GM20000 (cell line): Measurements from ENCODE around the gene ATP2A3.

Source experiments
- DNase-seq: peaks from one replicate; pipeline ENCODE4 v3.0.0; 2012; ENCODE audit warnings: low spot score
- TF ChIP-seq, protein P1 (sequence below): IDR thresholded peaks from 2 replicates; pipeline ENCODE4 v1.5.1; 2012; ENCODE audit warnings: mild to moderate bottlenecking, control low read depth; ENCODE audit errors: extremely low read depth, missing control alignments

ATP2A3 gene

DNA sequence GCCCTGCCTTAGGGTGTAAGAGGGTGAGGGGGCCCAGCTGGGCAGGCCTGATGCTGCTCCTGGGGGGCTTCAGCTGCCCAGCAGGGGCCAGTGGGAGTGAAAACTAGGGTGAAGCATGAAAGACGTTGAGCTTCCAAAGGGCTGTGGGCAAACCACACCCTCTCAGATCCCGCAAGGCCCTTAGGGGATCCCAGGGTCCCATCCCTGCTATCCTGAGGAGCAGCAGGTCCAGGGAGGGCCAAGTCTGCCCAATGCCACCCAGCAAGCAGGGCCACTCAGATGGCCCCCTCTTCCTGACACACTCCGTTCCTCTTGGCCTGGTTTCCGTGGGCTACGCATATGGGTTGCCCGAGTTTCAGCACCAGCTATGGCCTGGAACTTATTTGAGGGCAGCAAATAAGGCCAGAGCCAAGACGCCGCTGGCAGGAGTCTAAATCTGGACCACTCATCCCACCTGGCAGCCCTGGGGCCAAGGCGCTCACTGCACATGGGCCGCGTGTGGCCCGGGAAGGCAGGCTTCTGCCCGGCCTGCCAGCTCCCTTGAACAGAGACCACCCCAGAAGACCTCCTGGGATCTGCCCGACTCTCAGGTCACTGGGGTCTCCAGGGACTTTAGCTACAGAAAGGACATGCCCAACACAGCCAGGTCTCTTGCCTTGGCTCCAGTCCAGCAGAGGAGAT, 4.2 kb downstream of the ATP2A3 start:
- DNase-seq: no peak
- TF ChIP-seq, protein P1, sequence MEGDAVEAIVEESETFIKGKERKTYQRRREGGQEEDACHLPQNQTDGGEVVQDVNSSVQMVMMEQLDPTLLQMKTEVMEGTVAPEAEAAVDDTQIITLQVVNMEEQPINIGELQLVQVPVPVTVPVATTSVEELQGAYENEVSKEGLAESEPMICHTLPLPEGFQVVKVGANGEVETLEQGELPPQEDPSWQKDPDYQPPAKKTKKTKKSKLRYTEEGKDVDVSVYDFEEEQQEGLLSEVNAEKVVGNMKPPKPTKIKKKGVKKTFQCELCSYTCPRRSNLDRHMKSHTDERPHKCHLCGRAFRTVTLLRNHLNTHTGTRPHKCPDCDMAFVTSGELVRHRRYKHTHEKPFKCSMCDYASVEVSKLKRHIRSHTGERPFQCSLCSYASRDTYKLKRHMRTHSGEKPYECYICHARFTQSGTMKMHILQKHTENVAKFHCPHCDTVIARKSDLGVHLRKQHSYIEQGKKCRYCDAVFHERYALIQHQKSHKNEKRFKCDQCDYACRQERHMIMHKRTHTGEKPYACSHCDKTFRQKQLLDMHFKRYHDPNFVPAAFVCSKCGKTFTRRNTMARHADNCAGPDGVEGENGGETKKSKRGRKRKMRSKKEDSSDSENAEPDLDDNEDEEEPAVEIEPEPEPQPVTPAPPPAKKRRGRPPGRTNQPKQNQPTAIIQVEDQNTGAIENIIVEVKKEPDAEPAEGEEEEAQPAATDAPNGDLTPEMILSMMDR: no peak

- DNase-seq: no peak
- TF ChIP-seq, protein P1: no peak
Measured at GRCh38 chr17:3959295-3959899, 4.8 kb downstream of the ATP2A3 start.

- no peak for DNase-seq
- TF ChIP-seq, protein P1: no peak
Measured at GRCh38 chr17:3957735-3958599, 6.3 kb downstream of the ATP2A3 start.

DNA sequence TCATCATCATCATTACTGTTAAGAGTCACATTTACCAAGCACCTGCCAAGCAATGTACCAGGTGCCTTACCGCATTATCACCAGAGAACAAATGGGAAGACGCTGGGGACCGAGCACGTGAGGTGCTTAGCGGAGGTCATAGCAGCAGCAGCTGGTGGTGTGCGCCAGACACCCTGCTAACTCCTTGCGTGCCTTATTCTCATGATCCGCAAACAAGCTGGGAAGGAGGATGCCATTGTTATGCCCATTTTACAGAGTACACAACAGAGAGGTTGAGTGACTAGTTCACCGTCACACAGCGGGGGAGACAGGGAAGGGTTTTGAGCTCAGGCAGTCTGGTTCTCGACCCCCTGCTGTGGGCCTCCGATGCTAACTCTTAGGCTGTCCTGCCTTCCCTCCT, 7.3 kb downstream of the ATP2A3 start:
- DNase-seq: no peak
- TF ChIP-seq, protein P1: no peak

DNA sequence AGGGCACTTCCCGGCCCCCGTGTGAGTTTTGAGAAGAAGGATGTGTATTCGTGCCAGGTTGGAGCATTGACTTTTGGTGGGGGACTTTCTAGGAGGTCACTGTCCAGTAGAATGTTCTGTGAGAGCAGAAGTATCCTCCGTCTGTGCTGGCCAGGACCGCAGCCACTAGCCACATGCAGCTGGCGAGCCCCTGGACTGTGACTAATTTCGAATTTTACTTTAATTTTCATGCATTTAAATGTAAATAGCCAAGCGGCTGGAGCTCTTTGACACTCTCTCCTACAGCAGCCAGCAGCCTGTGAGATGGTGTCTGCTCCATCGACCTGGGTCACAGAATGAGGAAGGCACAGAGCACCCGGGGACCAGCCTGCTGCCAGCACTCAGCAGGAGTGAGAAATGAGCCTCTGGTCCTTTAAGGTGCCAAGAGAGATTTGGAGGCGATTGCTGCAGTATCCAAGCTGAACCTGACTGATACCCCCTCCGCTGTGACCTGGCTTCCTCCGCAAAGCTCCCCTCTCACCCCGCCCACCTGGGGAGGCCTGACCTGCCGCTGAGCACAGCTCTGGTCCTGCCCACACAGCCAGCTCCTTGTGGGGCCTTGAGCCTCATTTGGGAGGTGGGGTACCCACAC, 7.8 kb downstream of the ATP2A3 start:
- DNase-seq: no peak

DNA sequence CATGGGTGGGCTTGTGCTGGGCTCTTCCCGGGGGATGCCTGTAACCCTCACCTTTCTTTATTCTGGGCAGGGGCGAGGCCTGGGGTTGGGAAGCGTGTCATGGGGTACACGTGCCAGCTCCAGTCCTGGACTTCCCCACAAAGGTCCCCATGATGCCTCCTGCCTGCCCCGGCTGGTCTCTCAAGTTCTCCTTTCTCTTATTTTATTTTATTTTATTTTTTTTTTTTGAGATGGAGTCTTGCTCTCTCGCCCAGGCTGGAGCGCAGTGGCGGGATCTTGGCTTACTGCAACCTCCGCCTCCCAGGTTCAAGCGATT, 8.6 kb downstream of the ATP2A3 start:
- TF ChIP-seq, protein P1: no peak
- no peak for DNase-seq

More for the DNA sequence above, 7.8 kb downstream of the ATP2A3 start:
- TF ChIP-seq, protein P1: no peak
